Measurements from ENCODE around the gene SFT2D1.

- no peak for TF ChIP-seq POLR2A (IDR thresholded peaks at IDR 0.05)
- no peak for TF ChIP-seq CTCF (IDR thresholded peaks at IDR 0.05)
- no peak for TF ChIP-seq EP300 (IDR thresholded peaks at IDR 0.05)
Observed at GRCh38 chr6:166284640-166285039, 57.7 kb downstream of the SFT2D1 start.
